NCI-H2107 treated with DMSO at 0.1 percent for 48 hours (cell line): ENCODE measurements around the gene CLTRN.
"Not testable (repeated sequence)": the region's sequence is repeated elsewhere in the genome, so short reads cannot be mapped to it uniquely, and the experiment has no call there.

Source experiments
- DNase-seq: peaks from one replicate; lab custom pipeline; 2025; ENCODE audit not compliant: unreplicated experiment; lab: John Stamatoyannopoulos, UW

Gene CLTRN

GRCh38 chrX:15653961-15654360 is 10.6 kb downstream of the CLTRN start:
- no peak for DNase-seq

- DNase-seq, result not testable (repeated sequence)
These were observed 17.1 kb downstream of the CLTRN start for GRCh38 chrX:15647510-15647909.

GRCh38 chrX:15646543-15646942 is 18.1 kb downstream of the CLTRN start:
- no peak for DNase-seq

GRCh38 chrX:15646031-15646430 is 18.6 kb downstream of the CLTRN start:
- DNase-seq, result no peak

GRCh38 chrX:15645266-15645665 is 19.3 kb downstream of the CLTRN start:
- no peak for DNase-seq

- no peak for DNase-seq
These were observed 20.1 kb downstream of the CLTRN start for GRCh38 chrX:15644560-15644872.

GRCh38 chrX:15643786-15644559 is 20.6 kb downstream of the CLTRN start:
- DNase-seq, result no peak

GRCh38 chrX:15631637-15632036 is 33.0 kb downstream of the CLTRN start:
- DNase-seq, result no peak

- DNase-seq, result no peak
These were observed 41.6 kb downstream of the CLTRN start for GRCh38 chrX:15623054-15623453.

GRCh38 chrX:15619053-15619755 is 45.4 kb downstream of the CLTRN start:
- peak; percentile 1 for DNase-seq

- DNase-seq, result no peak
These were observed 47.5 kb downstream of the CLTRN start for GRCh38 chrX:15617111-15617510.

- no peak for DNase-seq
These were observed 48.1 kb downstream of the CLTRN start for GRCh38 chrX:15616531-15616930.

- DNase-seq, result no peak
These were observed 57.5 kb downstream of the CLTRN start for GRCh38 chrX:15607067-15607466.

GRCh38 chrX:15606136-15606535 is 58.5 kb downstream of the CLTRN start:
- DNase-seq, result no peak

- DNase-seq, result no peak
These were observed 59.4 kb downstream of the CLTRN start for GRCh38 chrX:15605226-15605625.

GRCh38 chrX:15602761-15603160 is 61.8 kb downstream of the CLTRN start:
- DNase-seq, result no peak

- DNase-seq, result no peak
These were observed 62.7 kb downstream of the CLTRN start for GRCh38 chrX:15601932-15602331.

GRCh38 chrX:15600745-15601144 is 63.9 kb downstream of the CLTRN start, which contains the start of gene ACE2:
TSS of gene ACE2 (minus strand) at chrX:15600960. CDS start at chrX:15600911, 49 bp downstream.
- no peak for DNase-seq

GRCh38 chrX:15600049-15600448 is 64.6 kb downstream of the CLTRN start:
- DNase-seq, result no peak

GRCh38 chrX:15599461-15599860 is 65.1 kb downstream of the CLTRN start:
- no peak for DNase-seq

GRCh38 chrX:15598026-15598425 is 66.6 kb downstream of the CLTRN start:
- no peak for DNase-seq

- DNase-seq, result no peak
These were observed 70.2 kb downstream of the CLTRN start for GRCh38 chrX:15594371-15594770.
